ENCODE results near the gene ZNF598.

Gene ZNF598

DNA sequence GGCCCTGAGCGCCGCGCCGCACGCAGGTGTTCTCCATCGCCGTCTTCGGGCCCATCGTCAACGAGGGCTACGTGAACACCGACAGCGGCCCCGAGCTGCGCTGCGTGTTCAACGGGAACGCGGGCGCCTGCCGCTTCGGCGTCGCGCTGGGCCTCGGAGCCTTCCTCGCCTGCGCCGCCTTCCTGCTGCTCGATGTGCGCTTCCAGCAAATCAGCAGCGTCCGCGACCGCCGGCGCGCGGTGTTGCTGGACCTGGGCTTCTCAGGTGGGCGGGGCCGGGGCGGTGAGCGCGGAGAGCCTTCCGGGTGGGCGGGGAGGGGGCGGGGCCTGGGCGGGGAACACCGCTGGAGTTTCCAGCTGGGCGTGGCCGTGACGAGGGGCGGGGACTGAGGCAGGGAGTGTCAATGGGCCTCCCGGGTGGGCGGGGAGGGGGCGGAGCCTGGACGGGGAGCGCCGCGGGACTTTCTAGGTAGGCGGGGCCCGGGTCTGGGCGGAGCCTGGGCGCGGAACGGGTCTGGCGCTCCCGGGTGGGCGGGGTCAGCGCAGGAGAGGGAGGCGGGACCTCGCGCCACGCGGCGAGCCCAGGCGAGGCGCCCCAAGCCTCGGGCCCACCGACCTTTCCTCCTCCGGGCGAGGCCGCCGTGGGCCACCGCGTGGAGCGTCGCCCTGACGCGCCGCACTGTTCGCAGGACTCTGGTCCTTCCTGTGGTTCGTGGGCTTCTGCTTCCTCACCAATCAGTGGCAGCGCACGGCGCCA is 17.5 kb downstream of the ZNF598 start:
- H3K27me3 Mint-ChIP-seq (ENCODE audit: low read depth): peaks cover 61% of the 10 kb centered on the region
- TF ChIP-seq, protein P1, sequence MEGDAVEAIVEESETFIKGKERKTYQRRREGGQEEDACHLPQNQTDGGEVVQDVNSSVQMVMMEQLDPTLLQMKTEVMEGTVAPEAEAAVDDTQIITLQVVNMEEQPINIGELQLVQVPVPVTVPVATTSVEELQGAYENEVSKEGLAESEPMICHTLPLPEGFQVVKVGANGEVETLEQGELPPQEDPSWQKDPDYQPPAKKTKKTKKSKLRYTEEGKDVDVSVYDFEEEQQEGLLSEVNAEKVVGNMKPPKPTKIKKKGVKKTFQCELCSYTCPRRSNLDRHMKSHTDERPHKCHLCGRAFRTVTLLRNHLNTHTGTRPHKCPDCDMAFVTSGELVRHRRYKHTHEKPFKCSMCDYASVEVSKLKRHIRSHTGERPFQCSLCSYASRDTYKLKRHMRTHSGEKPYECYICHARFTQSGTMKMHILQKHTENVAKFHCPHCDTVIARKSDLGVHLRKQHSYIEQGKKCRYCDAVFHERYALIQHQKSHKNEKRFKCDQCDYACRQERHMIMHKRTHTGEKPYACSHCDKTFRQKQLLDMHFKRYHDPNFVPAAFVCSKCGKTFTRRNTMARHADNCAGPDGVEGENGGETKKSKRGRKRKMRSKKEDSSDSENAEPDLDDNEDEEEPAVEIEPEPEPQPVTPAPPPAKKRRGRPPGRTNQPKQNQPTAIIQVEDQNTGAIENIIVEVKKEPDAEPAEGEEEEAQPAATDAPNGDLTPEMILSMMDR (IDR thresholded peaks at IDR 0.05; ENCODE audit: unreplicated experiment in 3 of 3): no peak
- H3K27ac Mint-ChIP-seq: no peak overlapping the region
- H3K36me3 Mint-ChIP-seq (ENCODE audit: low read depth): peaks cover 10% of the 10 kb centered on the region
- H3K4me3 Mint-ChIP-seq: peak overlapping the region in 2 of 3 experiments; percentile 21 to 38
- H3K4me1 Mint-ChIP-seq: peaks cover 9% of the 10 kb centered on the region
- no peaks in the 10 kb centered on the region for H3K9me3 Mint-ChIP-seq

DNA sequence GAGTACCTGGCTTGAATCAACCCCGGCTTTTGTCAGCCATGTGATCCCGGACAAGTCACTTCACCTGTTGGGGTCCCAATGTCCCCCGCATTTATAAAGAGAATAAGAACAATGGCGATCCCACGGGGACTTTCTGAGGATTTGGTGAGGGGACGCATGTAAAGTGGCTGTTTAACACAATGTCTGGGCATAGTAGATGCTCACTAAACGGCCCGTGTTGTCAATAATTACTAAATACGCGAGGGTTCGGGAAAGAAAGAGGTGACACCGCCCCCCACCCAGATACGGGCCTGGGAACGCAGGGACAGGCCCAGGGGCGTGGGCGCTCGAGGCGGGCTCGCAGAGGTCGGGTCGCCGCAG is 18.1 kb downstream of the ZNF598 start:
- TF ChIP-seq, protein P1 (IDR thresholded peaks at IDR 0.05; ENCODE audit: unreplicated experiment in 3 of 3): no peak
- Mint-ChIP-seq H3K27ac (no peak overlapping the region), H3K9me3 (no peaks in the 10 kb centered on the region), H3K27me3 (ENCODE audit: low read depth) (peaks cover 66% of the 10 kb centered on the region), H3K4me3 (peak overlapping the region in 2 of 3 experiments; percentile 56 to 57), H3K4me1 (peaks cover 9% of the 10 kb centered on the region), H3K36me3 (ENCODE audit: low read depth) (peaks cover 14% of the 10 kb centered on the region)

DNA sequence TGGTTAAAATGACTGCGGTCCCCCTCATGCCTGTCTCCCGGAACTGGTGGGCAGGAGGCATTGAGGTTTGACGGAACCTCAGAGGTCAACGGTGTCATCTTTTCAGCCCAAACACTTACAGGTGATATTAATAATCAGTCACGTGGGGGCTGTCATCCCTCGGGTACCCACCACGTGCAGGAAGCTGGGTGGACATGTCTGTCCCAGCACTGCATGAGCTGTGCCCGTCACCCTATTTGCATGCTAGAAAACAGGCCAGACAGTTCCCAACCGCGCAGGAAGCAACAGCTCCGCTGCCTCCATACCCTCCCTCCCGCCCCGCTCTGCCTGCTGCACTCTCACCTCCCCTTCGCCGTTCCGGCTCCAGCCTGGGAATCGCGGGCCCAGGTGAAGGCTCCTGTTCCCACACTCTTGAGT is 18.5 kb downstream of the ZNF598 start:
- peaks cover 18% of the 10 kb centered on the region for H3K36me3 Mint-ChIP-seq (ENCODE audit: low read depth)
- H3K9me3 Mint-ChIP-seq: no peaks in the 10 kb centered on the region
- H3K27me3 Mint-ChIP-seq (ENCODE audit: low read depth): peaks cover 66% of the 10 kb centered on the region
- peaks cover 9% of the 10 kb centered on the region for H3K4me1 Mint-ChIP-seq
- TF ChIP-seq, protein P1 (IDR thresholded peaks at IDR 0.05; ENCODE audit: unreplicated experiment in 3 of 3): no peak
- peak overlapping the region in 2 of 3 experiments; percentile 56 to 57 for H3K4me3 Mint-ChIP-seq
- H3K27ac Mint-ChIP-seq: no peak overlapping the region

DNA sequence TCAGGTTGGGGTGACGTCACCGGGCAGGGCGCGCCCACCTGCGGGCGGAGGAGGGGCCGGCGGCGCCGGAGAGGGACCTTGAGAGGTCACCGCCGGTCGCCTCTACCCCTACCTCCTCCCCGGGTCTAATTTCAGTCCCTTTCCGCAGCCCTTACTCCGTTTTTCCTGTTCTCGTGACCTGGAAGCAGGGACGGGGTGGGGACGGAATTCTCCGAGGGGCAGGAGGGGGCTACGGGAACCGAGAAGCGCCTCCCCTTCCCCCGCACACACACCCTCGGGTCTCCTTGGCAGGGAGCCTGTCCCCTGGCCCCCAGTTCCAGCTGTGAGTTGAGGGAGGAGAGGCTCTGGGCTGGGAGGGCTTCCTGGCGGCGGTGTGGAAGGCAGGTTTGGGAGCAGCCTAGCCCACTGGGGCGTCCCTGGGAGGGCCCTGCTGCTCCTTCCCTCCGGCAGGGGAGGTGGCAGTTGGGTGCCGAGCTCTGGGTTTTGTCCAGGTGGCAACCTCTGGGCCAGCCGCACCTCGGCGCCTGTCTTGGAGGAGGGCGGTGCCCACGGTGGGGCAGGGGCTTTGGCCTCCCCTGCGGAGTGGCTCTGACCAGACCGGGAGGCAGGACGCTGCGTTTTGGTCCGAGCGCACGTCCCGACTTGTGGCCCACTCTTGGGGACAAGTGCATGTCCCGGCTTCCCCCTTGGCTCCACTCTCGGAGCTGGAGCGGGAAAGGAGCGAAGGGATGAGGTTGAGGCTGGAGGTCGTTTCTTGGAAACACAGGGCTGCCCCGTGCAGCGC is 19.1 kb downstream of the ZNF598 start:
- peaks cover 9% of the 10 kb centered on the region for H3K4me1 Mint-ChIP-seq
- peak overlapping the region in 2 of 3 experiments; percentile 56 to 79 for H3K4me3 Mint-ChIP-seq
- TF ChIP-seq, protein P1 (IDR thresholded peaks at IDR 0.05; ENCODE audit: unreplicated experiment in 3 of 3): no peak
- peaks cover 16% of the 10 kb centered on the region for H3K36me3 Mint-ChIP-seq (ENCODE audit: low read depth)
- no peaks in the 10 kb centered on the region for H3K9me3 Mint-ChIP-seq
- H3K27me3 Mint-ChIP-seq (ENCODE audit: low read depth): peaks cover 66% of the 10 kb centered on the region
- no peak overlapping the region for H3K27ac Mint-ChIP-seq

DNA sequence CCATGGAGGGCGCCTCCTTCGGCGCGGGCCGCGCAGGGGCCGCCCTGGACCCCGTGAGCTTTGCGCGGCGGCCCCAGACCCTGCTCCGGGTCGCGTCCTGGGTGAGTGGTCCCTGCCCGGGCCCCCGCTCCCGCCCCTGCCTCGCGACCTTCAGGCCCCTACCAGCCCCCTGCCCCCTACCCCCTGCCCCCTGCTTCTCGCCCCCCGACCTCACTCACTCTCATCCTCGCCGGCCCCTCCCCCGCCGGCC is 19.6 kb downstream of the ZNF598 start:
- H3K27me3 Mint-ChIP-seq (ENCODE audit: low read depth): peaks cover 62% of the 10 kb centered on the region
- no peak overlapping the region for H3K27ac Mint-ChIP-seq
- H3K4me3 Mint-ChIP-seq: no peak overlapping the region
- H3K4me1 Mint-ChIP-seq: peaks cover 10% of the 10 kb centered on the region
- no peaks in the 10 kb centered on the region for H3K9me3 Mint-ChIP-seq
- TF ChIP-seq, protein P1 (IDR thresholded peaks at IDR 0.05; ENCODE audit: unreplicated experiment in 3 of 3): no peak
- peaks cover 13% of the 10 kb centered on the region for H3K36me3 Mint-ChIP-seq (ENCODE audit: low read depth)

Data from nephron (organoid).